KMS-11 (cell line): ENCODE results near the gene TNFRSF6B.

Experiments
- H2AFZ ChIP-seq: fragments of 200-600 bp; sonication (generic); 2 replicates; pipeline ENCODE4 v1.6.1; 2016; ENCODE audit warnings: antibody characterized with exemption, mixed run types, low read depth
- H3K27ac ChIP-seq: fragments of 200-600 bp; sonication (generic); 2 replicates; pipeline ENCODE4 v1.6.1; 2016; ENCODE audit warnings: mild to moderate bottlenecking, mixed run types
- H3K27me3 ChIP-seq: fragments of 200-600 bp; sonication (generic); 2 replicates; pipeline ENCODE4 v1.6.1; 2017; ENCODE audit warnings: mild to moderate bottlenecking, low read depth, mixed run types, moderate library complexity; ENCODE audit not compliant: insufficient read depth
- H3K36me3 ChIP-seq: fragments of 200-600 bp; sonication (generic); 2 replicates; pipeline ENCODE4 v1.6.1; 2017; ENCODE audit warnings: mild to moderate bottlenecking, mixed run types; ENCODE audit not compliant: insufficient read depth
- H3K4me1 ChIP-seq: fragments of 200-600 bp; sonication (generic); 2 replicates; pipeline ENCODE4 v1.6.1; 2016; ENCODE audit warnings: mild to moderate bottlenecking, low read depth, mixed run types; ENCODE audit not compliant: poor library complexity, severe bottlenecking
- H3K4me2 ChIP-seq: fragments of 200-600 bp; sonication (generic); 2 replicates; pipeline ENCODE4 v1.7.0; 2016; ENCODE audit warnings: mild to moderate bottlenecking, mixed run types
- H3K4me3 ChIP-seq: fragments of 200-600 bp; sonication (generic); IDR thresholded peaks from 2 replicates; pipeline ENCODE4 v1.6.1; 2017; ENCODE audit warnings: low read depth, low read length, mixed read lengths; ENCODE audit not compliant: insufficient read depth
- H3K79me2 ChIP-seq: fragments of 200-600 bp; sonication (generic); 2 replicates; pipeline ENCODE4 v1.6.1; 2016; ENCODE audit warnings: low read depth, mixed run types; ENCODE audit not compliant: insufficient read depth
- H3K9ac ChIP-seq: fragments of 200-600 bp; sonication (generic); 2 replicates; pipeline ENCODE4 v1.6.1; 2016; ENCODE audit warnings: mild to moderate bottlenecking, mixed run types
- H4K20me1 ChIP-seq: fragments of 200-600 bp; sonication (generic); 2 replicates; pipeline ENCODE4 v1.6.1; 2016; ENCODE audit warnings: mild to moderate bottlenecking, mixed run types; ENCODE audit not compliant: insufficient read depth
- TF ChIP-seq, protein P1 (sequence below): fragments of 200-600 bp; sonication (generic); conservative IDR thresholded peaks from 2 replicates; pipeline ENCODE4 v1.6.1; 2017; ENCODE audit warnings: low read depth, mild to moderate bottlenecking, antibody characterized with exemption, low read length, moderate library complexity, mixed read lengths

Gene TNFRSF6B

DNA sequence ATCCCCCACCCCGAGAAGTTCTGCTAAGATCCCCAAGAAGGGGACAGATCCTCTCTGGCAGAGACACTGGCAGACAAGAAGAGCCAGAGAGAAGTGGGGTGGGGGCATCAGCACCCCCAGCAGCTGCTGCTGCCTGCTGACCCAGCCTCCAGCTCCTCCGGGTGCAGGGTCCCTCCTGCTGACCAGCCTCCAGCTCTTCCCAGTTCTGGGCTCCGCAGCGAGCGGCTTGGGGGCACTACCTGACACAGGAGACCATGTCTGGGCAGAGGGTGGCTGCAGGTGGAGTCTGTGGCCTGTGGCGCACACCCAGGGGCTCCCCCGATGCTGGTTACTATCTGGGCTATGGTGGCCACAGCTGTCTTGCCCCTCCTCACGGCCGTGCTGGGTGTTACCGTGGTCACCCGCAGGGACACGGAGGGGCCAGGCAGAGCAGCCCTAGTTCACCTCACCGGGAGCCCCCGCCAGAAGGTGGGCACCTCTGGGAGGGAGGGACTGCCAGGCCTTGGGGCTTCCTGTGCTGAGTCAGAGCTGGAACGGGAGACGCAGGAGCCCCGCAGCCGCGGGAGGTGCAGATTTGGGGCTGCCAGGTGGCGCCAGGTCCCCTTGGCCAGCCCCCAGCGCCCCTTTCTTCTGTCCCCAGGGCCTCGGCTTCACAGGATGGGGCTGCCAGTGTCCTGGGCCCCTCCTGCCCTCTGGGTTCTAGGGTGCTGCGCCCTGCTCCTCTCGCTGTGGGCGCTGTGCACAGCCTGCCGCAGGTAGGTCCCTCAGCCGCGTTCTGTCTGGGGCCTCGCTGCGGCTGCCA lies 40.6 kb downstream of the TNFRSF6B start:
- Histone ChIP-seq H3K36me3 (no peaks in the 10 kb centered on the region), H3K4me2 (peak overlapping the region; percentile 94), H3K79me2 (peaks cover 17% of the 10 kb centered on the region; the same call in 1 of the 2 replicates), H3K27me3 (no peaks in the 10 kb centered on the region), H3K27ac (peak overlapping the region; percentile 80), H3K9ac (peak overlapping the region; percentile 75), H2AFZ (no peak overlapping the region), H4K20me1 (no peaks in the 10 kb centered on the region), H3K4me3 (peak overlapping the region; percentile 60), H3K4me1 (peaks cover 45% of the 10 kb centered on the region)
- TF ChIP-seq, protein P1, sequence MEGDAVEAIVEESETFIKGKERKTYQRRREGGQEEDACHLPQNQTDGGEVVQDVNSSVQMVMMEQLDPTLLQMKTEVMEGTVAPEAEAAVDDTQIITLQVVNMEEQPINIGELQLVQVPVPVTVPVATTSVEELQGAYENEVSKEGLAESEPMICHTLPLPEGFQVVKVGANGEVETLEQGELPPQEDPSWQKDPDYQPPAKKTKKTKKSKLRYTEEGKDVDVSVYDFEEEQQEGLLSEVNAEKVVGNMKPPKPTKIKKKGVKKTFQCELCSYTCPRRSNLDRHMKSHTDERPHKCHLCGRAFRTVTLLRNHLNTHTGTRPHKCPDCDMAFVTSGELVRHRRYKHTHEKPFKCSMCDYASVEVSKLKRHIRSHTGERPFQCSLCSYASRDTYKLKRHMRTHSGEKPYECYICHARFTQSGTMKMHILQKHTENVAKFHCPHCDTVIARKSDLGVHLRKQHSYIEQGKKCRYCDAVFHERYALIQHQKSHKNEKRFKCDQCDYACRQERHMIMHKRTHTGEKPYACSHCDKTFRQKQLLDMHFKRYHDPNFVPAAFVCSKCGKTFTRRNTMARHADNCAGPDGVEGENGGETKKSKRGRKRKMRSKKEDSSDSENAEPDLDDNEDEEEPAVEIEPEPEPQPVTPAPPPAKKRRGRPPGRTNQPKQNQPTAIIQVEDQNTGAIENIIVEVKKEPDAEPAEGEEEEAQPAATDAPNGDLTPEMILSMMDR, result no peak

DNA sequence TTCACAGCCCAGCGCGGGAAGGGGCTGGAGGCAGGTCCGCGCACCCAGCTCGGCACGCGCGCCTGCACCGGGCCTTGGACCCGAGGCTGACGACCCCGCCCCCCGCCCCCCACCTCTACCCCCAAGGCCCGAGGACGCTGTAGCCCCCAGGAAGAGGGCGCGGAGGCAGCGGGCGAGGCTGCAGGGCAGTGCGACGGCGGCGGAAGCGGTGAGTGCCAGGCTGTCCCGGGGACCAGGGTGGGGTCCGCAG lies 41.2 kb downstream of the TNFRSF6B start:
- TF ChIP-seq, protein P1, result no peak
- Histone ChIP-seq H3K27me3 (no peaks in the 10 kb centered on the region), H3K36me3 (no peaks in the 10 kb centered on the region), H3K4me1 (peaks cover 40% of the 10 kb centered on the region), H4K20me1 (no peaks in the 10 kb centered on the region), H3K27ac (peak overlapping the region; percentile 80), H3K4me2 (peak overlapping the region; percentile 94), H2AFZ (no peak overlapping the region), H3K4me3 (no peak overlapping the region), H3K79me2 (peaks cover 11% of the 10 kb centered on the region; the same call in 1 of the 2 replicates), H3K9ac (peak overlapping the region; percentile 75)

DNA sequence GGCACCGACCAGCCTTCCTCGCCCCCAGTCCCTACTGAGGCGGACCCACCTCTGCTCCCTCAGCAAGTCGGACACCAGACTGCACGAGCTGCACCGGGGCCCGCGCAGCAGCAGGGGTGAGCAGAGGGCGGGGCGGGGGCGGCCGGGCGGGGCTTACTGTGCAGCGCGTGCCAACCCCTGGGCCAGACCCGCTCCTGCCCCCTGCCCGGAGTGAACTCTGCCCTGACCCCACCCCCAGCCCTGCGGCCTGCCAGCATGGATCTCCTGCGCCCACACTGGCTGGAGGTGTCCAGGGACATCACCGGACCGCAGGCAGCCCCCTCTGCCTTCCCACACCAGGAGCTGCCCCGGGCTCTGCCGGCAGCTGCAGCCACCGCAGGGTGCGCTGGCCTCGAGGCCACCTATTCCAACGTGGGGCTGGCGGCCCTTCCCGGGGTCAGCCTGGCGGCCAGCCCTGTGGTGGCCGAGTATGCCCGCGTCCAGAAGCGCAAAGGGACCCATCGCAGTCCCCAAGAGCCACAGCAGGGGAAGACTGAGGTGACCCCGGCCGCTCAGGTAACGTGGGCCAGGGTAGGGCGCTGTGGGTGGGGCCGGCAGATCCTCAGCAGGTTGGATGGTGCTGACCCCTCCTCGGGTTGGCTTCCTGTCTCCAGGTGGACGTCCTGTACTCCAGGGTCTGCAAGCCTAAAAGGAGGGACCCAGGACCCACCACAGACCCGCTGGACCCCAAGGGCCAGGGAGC lies 41.7 kb downstream of the TNFRSF6B start:
- Histone ChIP-seq H3K4me2 (peak overlapping the region; percentile 94), H3K79me2 (peaks cover 8% of the 10 kb centered on the region; the same call in 1 of the 2 replicates), H3K4me3 (no peak overlapping the region), H2AFZ (no peak overlapping the region), H3K4me1 (peaks cover 35% of the 10 kb centered on the region), H4K20me1 (no peaks in the 10 kb centered on the region), H3K27ac (peak overlapping the region; percentile 80), H3K36me3 (no peaks in the 10 kb centered on the region), H3K27me3 (no peaks in the 10 kb centered on the region), H3K9ac (peak overlapping the region; percentile 75; the same call in 1 of the 2 replicates)
- TF ChIP-seq, protein P1, result no peak

DNA sequence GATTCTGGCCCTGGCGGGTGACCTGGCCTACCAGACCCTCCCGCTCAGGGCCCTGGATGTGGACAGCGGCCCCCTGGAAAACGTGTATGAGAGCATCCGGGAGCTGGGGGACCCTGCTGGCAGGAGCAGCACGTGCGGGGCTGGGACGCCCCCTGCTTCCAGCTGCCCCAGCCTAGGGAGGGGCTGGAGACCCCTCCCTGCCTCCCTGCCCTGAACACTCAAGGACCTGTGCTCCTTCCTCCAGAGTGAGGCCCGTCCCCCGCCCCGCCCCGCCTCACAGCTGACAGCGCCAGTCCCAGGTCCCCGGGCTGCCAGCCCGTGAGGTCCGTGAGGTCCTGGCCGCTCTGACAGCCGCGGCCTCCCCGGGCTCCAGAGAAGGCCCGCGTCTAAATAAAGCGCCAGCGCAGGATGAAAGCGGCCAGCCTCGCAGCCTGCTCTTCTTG lies 42.3 kb downstream of the TNFRSF6B start:
- no peak overlapping the region for H3K4me3 ChIP-seq
- peak overlapping the region; percentile 28; the same call in 1 of the 2 replicates for H3K27ac ChIP-seq
- no peaks in the 10 kb centered on the region for H3K36me3 ChIP-seq
- H3K4me1 ChIP-seq, result peaks cover 31% of the 10 kb centered on the region
- no peaks in the 10 kb centered on the region for H4K20me1 ChIP-seq
- TF ChIP-seq, protein P1, result no peak
- peak overlapping the region; percentile 75; the same call in 1 of the 2 replicates for H3K9ac ChIP-seq
- no peak overlapping the region for H2AFZ ChIP-seq
- no peaks in the 10 kb centered on the region for H3K27me3 ChIP-seq
- peaks cover 8% of the 10 kb centered on the region; the same call in 1 of the 2 replicates for H3K79me2 ChIP-seq
- peak overlapping the region; percentile 94 for H3K4me2 ChIP-seq
